ENCODE results near the gene DCANP1.

DCANP1 gene

DNA sequence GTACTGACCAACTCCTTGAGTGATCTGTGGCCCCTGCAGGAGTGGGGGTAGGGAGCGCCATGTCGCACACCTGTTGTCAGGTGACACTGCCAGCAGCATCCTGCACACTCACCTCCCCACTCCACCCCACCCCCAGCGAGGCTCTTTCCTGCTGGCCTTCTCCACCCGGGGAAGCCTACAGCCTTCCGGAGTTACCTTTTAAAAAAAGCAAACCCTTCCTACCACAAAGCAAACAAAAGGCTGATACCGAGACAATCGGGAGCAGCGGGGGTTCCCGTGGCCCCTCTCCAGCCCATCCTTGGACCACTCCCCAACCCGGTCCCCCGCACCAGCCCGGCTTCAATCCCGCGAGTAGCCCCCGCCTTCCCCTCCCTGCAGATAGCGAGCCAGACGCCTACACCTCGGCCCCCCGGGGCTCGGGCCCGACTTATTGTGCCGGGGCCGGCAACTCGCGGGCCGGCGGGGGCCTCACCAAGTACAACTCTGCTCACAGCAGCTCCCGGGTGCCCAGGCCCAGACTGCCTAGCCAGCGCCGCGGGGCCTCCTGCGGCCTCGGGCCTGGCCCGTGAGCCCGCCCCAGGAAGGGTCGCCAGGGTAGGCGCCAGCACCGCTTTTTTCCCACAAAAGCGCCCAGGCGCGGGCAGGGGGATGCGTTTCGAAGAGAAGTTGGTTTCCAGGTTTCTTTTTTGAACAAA is 48.8 kb downstream of the DCANP1 start:
- Mint-ChIP-seq H3K4me3 (peak overlapping the region; percentile 84 to 89), H3K9me3 (no peaks in the 10 kb centered on the region), H3K27me3 (no peaks in the 10 kb centered on the region), H3K27ac (peak overlapping the region; percentile 91 to 93), H3K36me3 (ENCODE audit: insufficient read depth) (peaks cover 12% of the 10 kb centered on the region), H3K4me1 (ENCODE audit: low read depth in 2 of 2) (peaks cover 42 to 48% of the 10 kb centered on the region in 2 donors)
- DNase-seq: peak in 2 of 3 experiments; percentile 12 to 27
- peak; percentile 31 for ATAC-seq (replicated peaks)

DNA sequence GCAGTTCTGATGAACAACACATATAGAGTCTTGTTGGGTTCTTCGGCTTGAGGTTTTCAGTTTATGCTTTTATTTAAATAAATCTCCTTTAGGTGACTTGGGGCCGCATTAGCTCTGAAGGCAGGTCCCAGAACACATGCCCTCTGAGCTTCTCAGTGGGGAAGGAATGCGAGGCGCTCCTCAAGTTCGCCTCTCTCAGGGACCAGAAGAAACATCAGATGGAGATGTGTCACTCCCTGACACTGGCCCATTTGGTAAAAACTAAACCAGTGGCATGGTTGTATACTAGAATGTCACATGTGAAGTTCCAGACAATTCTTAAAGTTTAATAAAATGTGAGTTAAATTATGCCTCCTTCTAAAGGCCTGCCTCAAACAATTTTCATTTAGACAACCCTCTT is 50.1 kb downstream of the DCANP1 start:
- DNase-seq: no peak
- Mint-ChIP-seq H3K4me3 (peak overlapping the region; percentile 84 to 89), H3K27ac (peak overlapping the region; percentile 41 to 91), H3K27me3 (no peaks in the 10 kb centered on the region), H3K9me3 (no peaks in the 10 kb centered on the region), H3K4me1 (ENCODE audit: low read depth in 2 of 2) (peaks cover 50 to 60% of the 10 kb centered on the region in 2 donors), H3K36me3 (ENCODE audit: insufficient read depth) (peaks cover 12% of the 10 kb centered on the region)
- ATAC-seq (replicated peaks): no peak

- H3K9me3 Mint-ChIP-seq: no peaks in the 10 kb centered on the region
- peaks cover 12% of the 10 kb centered on the region for H3K36me3 Mint-ChIP-seq (ENCODE audit: insufficient read depth)
- H3K4me1 Mint-ChIP-seq (ENCODE audit: low read depth in 2 of 2): peaks cover 56 to 65% of the 10 kb centered on the region in 2 donors
- peak overlapping the region; percentile 84 to 89 for H3K4me3 Mint-ChIP-seq
- no peak for DNase-seq
- H3K27ac Mint-ChIP-seq: peak overlapping the region in 1 of 2 donors; percentile 41
- no peak for ATAC-seq (replicated peaks)
- no peaks in the 10 kb centered on the region for H3K27me3 Mint-ChIP-seq
Observed at GRCh38 chr5:135396459-135397055, 50.6 kb downstream of the DCANP1 start.

DNA sequence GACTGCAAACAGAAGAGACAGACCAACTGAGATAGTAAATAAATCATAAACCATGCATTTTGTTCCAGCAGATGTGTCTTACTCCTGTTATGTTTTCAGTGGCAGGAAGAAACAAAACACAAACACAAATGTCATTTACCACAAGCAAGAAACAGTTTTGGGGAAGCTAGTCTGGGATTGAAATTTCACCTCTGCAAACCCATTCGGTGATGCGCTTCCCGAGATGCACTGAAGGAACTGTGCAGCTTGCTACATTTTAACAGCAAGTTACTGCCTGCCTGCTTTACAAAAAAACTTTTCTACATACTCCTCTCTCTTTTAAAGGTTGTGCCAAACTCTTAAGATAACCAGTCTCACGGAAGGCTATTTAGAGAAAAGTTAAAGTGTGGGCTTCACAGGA is 51.3 kb downstream of the DCANP1 start:
- H3K4me3 Mint-ChIP-seq: peak overlapping the region in 1 of 2 donors; percentile 16
- peaks cover 60 to 70% of the 10 kb centered on the region in 2 donors for H3K4me1 Mint-ChIP-seq (ENCODE audit: low read depth in 2 of 2)
- DNase-seq (no peak), ATAC-seq (replicated peaks) (no peak)
- no peaks in the 10 kb centered on the region for H3K9me3 Mint-ChIP-seq
- peaks cover 12% of the 10 kb centered on the region for H3K36me3 Mint-ChIP-seq (ENCODE audit: insufficient read depth)
- H3K27ac Mint-ChIP-seq: peak overlapping the region in 1 of 2 donors; percentile 0
- no peaks in the 10 kb centered on the region for H3K27me3 Mint-ChIP-seq

GRCh38 chr5:135395451-135395850 is 51.7 kb downstream of the DCANP1 start:
- no peaks in the 10 kb centered on the region for H3K9me3 Mint-ChIP-seq
- H3K27ac Mint-ChIP-seq: peak overlapping the region in 1 of 2 donors; percentile 0
- peaks cover 12% of the 10 kb centered on the region for H3K36me3 Mint-ChIP-seq (ENCODE audit: insufficient read depth)
- DNase-seq (no peak), ATAC-seq (replicated peaks) (no peak)
- peak overlapping the region in 1 of 2 donors; percentile 16 for H3K4me3 Mint-ChIP-seq
- H3K4me1 Mint-ChIP-seq (ENCODE audit: low read depth in 2 of 2): peaks cover 64 to 72% of the 10 kb centered on the region in 2 donors
- H3K27me3 Mint-ChIP-seq: no peaks in the 10 kb centered on the region
